ENCODE data around the gene LOX. TPM values are rescaled to one million over a fixed set of nuclear protein-coding genes. Genes with fewer than 3 reads are reported as not detected.

LOX gene
- total RNA-seq, 4 donors from 2014 or later: 6.6 to 15.2 (median 12.2) TPM

DNA sequence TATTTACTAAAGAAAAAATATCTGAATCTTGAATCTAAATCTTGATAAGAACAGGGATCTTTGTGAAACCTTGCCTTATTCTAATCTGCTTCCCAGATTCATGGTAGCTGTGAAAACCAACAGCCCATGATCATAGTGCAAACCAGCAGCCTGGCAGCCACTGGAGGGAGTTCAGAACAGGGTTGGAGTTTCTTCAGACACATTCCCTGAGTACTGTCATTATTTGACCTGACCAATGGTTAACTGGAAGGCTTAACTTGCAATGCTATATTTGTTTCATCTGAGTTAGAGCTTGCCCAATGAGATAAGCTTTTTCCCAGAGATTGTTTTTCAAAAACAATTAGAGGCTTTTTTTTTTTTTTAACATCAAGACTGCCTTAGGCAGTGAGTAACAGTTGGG is 47.8 kb downstream of the LOX start:
- H3K36me3 ChIP-seq: peaks cover 0 to 40% (median 7%) of the 10 kb centered on the region in 4 donors
- no peak for DNase-seq (ENCODE audit: extremely low spot score)
- intact Hi-C loops (cut with DNase I): no loop called here

DNA sequence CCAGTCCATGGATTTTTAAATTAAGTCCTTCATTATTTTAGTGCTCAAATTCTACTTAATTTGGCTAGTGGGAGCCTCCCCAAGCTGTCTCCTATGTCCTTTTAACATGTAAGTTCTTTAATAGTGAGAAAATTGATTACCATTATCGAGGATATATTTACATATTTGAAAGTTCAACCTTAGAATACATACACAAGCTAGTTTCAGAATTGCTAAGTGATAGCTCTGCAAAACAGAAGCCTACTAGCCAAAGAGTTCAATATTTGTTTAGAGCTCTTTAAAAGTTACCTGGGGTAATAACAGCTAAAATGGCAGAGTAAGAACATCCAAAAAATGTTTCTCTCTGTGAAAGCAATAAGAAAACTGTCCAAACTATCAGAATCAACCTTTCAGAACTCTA is 48.2 kb downstream of the LOX start:
- Histone ChIP-seq H3K27me3 (no peaks in the 10 kb centered on the region), H3K4me1 (no peaks in the 10 kb centered on the region), H3K9me3 (no peaks in the 10 kb centered on the region), H3K27ac (replicated peaks in 1 of 4) (no peak overlapping the region), H3K4me3 (no peak overlapping the region), H3K36me3 (peaks cover 0 to 40% (median 7%) of the 10 kb centered on the region in 4 donors)
- intact Hi-C loops (cut with DNase I): no loop called here
- TF ChIP-seq EP300 (IDR thresholded peaks at IDR 0.05) (no peak), POLR2AphosphoS5 (IDR thresholded peaks at IDR 0.05) (no peak), POLR2A (IDR thresholded peaks at IDR 0.05; ENCODE audit: low read depth) (no peak)
- TF ChIP-seq, protein P1, sequence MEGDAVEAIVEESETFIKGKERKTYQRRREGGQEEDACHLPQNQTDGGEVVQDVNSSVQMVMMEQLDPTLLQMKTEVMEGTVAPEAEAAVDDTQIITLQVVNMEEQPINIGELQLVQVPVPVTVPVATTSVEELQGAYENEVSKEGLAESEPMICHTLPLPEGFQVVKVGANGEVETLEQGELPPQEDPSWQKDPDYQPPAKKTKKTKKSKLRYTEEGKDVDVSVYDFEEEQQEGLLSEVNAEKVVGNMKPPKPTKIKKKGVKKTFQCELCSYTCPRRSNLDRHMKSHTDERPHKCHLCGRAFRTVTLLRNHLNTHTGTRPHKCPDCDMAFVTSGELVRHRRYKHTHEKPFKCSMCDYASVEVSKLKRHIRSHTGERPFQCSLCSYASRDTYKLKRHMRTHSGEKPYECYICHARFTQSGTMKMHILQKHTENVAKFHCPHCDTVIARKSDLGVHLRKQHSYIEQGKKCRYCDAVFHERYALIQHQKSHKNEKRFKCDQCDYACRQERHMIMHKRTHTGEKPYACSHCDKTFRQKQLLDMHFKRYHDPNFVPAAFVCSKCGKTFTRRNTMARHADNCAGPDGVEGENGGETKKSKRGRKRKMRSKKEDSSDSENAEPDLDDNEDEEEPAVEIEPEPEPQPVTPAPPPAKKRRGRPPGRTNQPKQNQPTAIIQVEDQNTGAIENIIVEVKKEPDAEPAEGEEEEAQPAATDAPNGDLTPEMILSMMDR (IDR thresholded peaks at IDR 0.05): no peak
- no peak for DNase-seq (ENCODE audit: extremely low spot score)
- WGBS: 86% methylated on average over 1 of the region's 1 CpG

More for the DNA sequence above, 47.8 kb downstream of the LOX start:
- Histone ChIP-seq H3K4me1 (no peaks in the 10 kb centered on the region), H3K4me3 (no peak overlapping the region), H3K27ac (replicated peaks in 1 of 4) (no peak overlapping the region), H3K27me3 (no peaks in the 10 kb centered on the region), H3K9me3 (no peaks in the 10 kb centered on the region)
- TF ChIP-seq POLR2AphosphoS5 (IDR thresholded peaks at IDR 0.05) (no peak), EP300 (IDR thresholded peaks at IDR 0.05) (no peak), POLR2A (IDR thresholded peaks at IDR 0.05; ENCODE audit: low read depth) (no peak)
- TF ChIP-seq, protein P1 (IDR thresholded peaks at IDR 0.05): no peak

DNA sequence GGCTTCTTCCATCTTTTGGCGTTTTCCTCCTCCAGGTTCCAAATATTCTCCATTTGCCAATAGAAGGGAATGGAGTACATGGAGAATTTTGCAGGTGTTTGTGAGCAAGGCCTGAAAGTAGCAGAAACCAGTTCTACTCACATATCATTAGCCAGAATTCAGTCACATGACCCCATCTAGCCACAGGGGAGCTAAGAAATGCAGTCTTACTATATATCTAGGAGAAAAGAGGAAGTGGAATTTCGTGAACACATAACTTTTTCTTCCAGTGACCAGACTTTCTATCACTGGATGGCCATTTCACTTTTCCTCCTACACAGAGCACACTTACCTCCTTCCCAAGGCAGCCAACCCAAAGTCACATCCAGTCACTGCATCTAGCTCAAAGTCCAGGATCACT is 55.1 kb downstream of the LOX start:
- WGBS: 82% methylated on average over 2 of the region's 2 CpGs
- no peak overlapping the region for H3K4me3 ChIP-seq
- H3K27me3 ChIP-seq: no peaks in the 10 kb centered on the region
- TF ChIP-seq EP300 (IDR thresholded peaks at IDR 0.05): no peak
- TF ChIP-seq POLR2AphosphoS5 (IDR thresholded peaks at IDR 0.05): no peak
- no peak for TF ChIP-seq POLR2A (IDR thresholded peaks at IDR 0.05; ENCODE audit: low read depth)
- TF ChIP-seq, protein P1 (IDR thresholded peaks at IDR 0.05): no peak
- H3K9me3 ChIP-seq: no peaks in the 10 kb centered on the region
- no peak for DNase-seq (ENCODE audit: extremely low spot score)
- H3K36me3 ChIP-seq: peaks cover 10 to 51% (median 26%) of the 10 kb centered on the region in 4 donors
- intact Hi-C loops (cut with DNase I): no loop called here
- H3K4me1 ChIP-seq: no peaks in the 10 kb centered on the region
- H3K27ac ChIP-seq (replicated peaks in 1 of 4): no peak overlapping the region

DNA sequence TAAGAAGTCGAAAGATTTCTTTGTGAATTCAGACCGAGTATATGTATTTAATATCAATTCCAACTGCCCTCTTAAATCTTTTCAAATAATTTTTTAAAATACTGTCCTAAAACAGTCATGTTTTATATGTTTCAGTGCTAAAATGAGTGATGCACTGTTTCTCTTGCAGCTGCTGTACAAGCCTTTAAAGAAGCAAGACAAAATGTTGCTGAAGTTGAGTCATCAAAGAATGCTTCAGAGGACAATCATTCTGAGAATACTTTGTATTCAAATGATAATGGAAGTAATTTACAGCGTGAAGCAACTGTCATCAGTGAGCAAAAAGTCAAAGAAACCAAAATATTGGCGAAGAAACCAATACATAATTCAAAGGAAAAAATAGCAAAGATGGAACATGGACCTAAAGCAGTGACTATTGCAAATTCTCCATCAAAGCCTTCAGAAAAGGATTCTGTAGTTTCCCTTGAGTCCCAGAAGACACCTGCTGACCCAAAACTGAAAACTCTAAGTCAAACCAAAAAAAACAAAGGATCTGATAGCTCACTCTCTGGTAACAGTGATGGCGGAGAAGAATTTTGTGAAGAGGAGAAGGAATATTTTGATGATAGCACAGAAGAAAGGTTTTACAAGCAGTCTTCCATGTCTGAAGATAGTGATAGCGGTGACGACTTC is 58.0 kb downstream of the LOX start:
- intact Hi-C loops (cut with DNase I): no loop called here
- DNase-seq (ENCODE audit: extremely low spot score): no peak
- Histone ChIP-seq H3K27me3 (no peaks in the 10 kb centered on the region), H3K9me3 (no peaks in the 10 kb centered on the region), H3K4me3 (no peak overlapping the region), H3K27ac (replicated peaks in 1 of 4) (no peak overlapping the region), H3K36me3 (peaks cover 10 to 41% (median 21%) of the 10 kb centered on the region in 4 donors), H3K4me1 (peaks cover 0 to 7% (median 5%) of the 10 kb centered on the region in 4 donors)
- TF ChIP-seq POLR2A (IDR thresholded peaks at IDR 0.05; ENCODE audit: low read depth): no peak
- no peak for TF ChIP-seq EP300 (IDR thresholded peaks at IDR 0.05)
- TF ChIP-seq POLR2AphosphoS5 (IDR thresholded peaks at IDR 0.05): no peak
- TF ChIP-seq, protein P1 (IDR thresholded peaks at IDR 0.05): no peak
- WGBS: 95% methylated on average over 7 of the region's 7 CpGs

DNA sequence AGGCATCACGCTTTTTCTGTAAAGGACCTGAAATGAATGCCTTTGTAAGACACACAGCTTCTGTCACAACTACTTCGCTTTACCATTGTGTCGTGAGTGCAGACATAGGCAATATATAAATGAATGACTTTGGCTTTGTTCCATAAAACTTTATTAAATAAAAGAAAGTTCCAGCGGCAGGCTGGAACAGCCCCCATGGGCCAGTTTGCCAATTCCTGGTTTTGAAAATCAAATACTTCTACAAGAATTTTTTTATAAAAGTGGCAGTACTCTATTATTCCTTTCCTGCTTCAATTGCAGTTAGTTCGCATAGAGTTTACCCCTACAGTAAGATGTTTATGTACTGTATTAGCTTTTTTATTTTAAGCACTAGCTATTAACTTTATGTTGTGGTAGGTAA is 62.6 kb downstream of the LOX start:
- Histone ChIP-seq H3K9me3 (no peaks in the 10 kb centered on the region), H3K27ac (replicated peaks in 1 of 4) (no peak overlapping the region), H3K4me3 (no peak overlapping the region), H3K36me3 (peaks cover 0 to 8% (median 3%) of the 10 kb centered on the region in 4 donors), H3K4me1 (peaks cover 0 to 28% (median 27%) of the 10 kb centered on the region in 4 donors), H3K27me3 (no peaks in the 10 kb centered on the region)
- 82% methylated on average over 5 of the region's 5 CpGs for WGBS
- DNase-seq (ENCODE audit: extremely low spot score): no peak
- TF ChIP-seq, protein P1 (IDR thresholded peaks at IDR 0.05): no peak
- TF ChIP-seq POLR2A (IDR thresholded peaks at IDR 0.05; ENCODE audit: low read depth) (no peak), EP300 (IDR thresholded peaks at IDR 0.05) (no peak), POLR2AphosphoS5 (IDR thresholded peaks at IDR 0.05) (no peak)
- intact Hi-C loops (cut with DNase I): no loop called here
